HG02759 (cell line): Measurements from ENCODE around the gene PODN.

Experiments
- ATAC-seq: cut with Tn5 transposase; IDR thresholded peaks from one replicate; pipeline ENCODE4 v1.9.1; 2021; ENCODE audit warnings: mild to moderate bottlenecking, moderate library complexity; ENCODE audit not compliant: unreplicated experiment

PODN gene

GRCh38 chr1:53073868-53074311 is 11.9 kb downstream of the PODN start:
- ATAC-seq, result no peak

GRCh38 chr1:53074313-53075154 is 12.5 kb downstream of the PODN start:
- no peak for ATAC-seq

- no peak for ATAC-seq
These were observed 13.2 kb downstream of the PODN start for GRCh38 chr1:53075206-53075605.

GRCh38 chr1:53075761-53076163 is 13.7 kb downstream of the PODN start:
- no peak for ATAC-seq

GRCh38 chr1:53076165-53076564 is 14.2 kb downstream of the PODN start:
- no peak for ATAC-seq

GRCh38 chr1:53076721-53077598 is 14.9 kb downstream of the PODN start:
- no peak for ATAC-seq

- ATAC-seq, result no peak
These were observed 15.6 kb downstream of the PODN start for GRCh38 chr1:53077599-53077965.

GRCh38 chr1:53078333-53079101 is 16.5 kb downstream of the PODN start:
- ATAC-seq, result no peak

- no peak for ATAC-seq
These were observed 17.2 kb downstream of the PODN start for GRCh38 chr1:53079251-53079650.

- no peak for ATAC-seq
These were observed 18.0 kb downstream of the PODN start for GRCh38 chr1:53080041-53080440.

- no peak for ATAC-seq
These were observed 18.8 kb downstream of the PODN start for GRCh38 chr1:53080769-53081168.

- ATAC-seq, result no peak
These were observed 19.5 kb downstream of the PODN start for GRCh38 chr1:53081384-53082066.

- no peak for ATAC-seq
These were observed 20.9 kb downstream of the PODN start for GRCh38 chr1:53082826-53083455.

GRCh38 chr1:53083636-53084588 is 21.9 kb downstream of the PODN start:
- ATAC-seq, result no peak

GRCh38 chr1:53084589-53084971 is 22.6 kb downstream of the PODN start:
- ATAC-seq, result no peak

- no peak for ATAC-seq
These were observed 23.4 kb downstream of the PODN start for GRCh38 chr1:53085405-53085804.

- ATAC-seq, result no peak
These were observed 24.6 kb downstream of the PODN start for GRCh38 chr1:53086491-53087070.
